ENCODE data around the gene FMN1. TPM values are rescaled to one million over a fixed set of nuclear protein-coding genes. Genes with fewer than 3 reads are reported as not detected.

FMN1 gene
- total RNA-seq, 2 experiments from 2014 or later, result not detected

- Mint-ChIP-seq H3K27me3 (peaks cover 10% of the 10 kb centered on the region), H3K4me1 (no peaks in the 10 kb centered on the region), H3K9me3 (ENCODE audit: low read depth) (no peaks in the 10 kb centered on the region), H3K27ac (no peak overlapping the region), H3K4me3 (no peak overlapping the region), H3K36me3 (no peaks in the 10 kb centered on the region)
- DNase-seq (no peak), ATAC-seq (no peak)
- CTCF ChIA-PET, result no interaction called here
Observed at GRCh38 chr15:32838820-32839219, 355.7 kb downstream of the FMN1 start.

GRCh38 chr15:32838338-32838737 is 356.2 kb downstream of the FMN1 start:
- Mint-ChIP-seq H3K27ac (no peak overlapping the region), H3K4me3 (no peak overlapping the region), H3K36me3 (no peaks in the 10 kb centered on the region), H3K27me3 (peaks cover 14% of the 10 kb centered on the region), H3K9me3 (ENCODE audit: low read depth) (no peaks in the 10 kb centered on the region), H3K4me1 (no peaks in the 10 kb centered on the region)
- CTCF ChIA-PET, result no interaction called here
- ATAC-seq (no peak), DNase-seq (no peak)

DNA sequence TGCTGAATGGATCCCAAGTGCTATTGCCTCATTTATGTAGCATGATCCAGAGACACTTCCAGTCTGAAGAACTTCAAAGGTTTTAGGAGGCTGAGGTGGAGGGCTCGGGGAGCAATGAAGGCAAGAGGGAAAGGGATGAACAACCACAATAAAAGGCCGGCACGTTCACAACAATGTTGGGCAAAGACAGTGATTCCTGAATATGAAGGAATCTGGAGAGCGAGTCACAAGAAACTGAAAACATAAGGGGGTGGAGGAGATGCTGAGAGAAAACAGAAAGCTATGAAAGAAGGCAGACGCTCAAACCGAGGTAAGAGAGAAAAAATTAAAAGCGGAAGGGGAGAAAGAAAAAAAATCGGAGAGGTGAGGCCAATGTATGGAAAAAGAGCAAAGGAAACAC is 356.6 kb downstream of the FMN1 start:
- ATAC-seq, result no peak
- CTCF ChIA-PET, result no interaction called here
- peaks cover 14% of the 10 kb centered on the region for H3K27me3 Mint-ChIP-seq
- H3K36me3 Mint-ChIP-seq, result no peaks in the 10 kb centered on the region
- DNase-seq, result no peak
- H3K27ac Mint-ChIP-seq, result no peak overlapping the region
- no peaks in the 10 kb centered on the region for H3K4me1 Mint-ChIP-seq
- no peaks in the 10 kb centered on the region for H3K9me3 Mint-ChIP-seq (ENCODE audit: low read depth)
- H3K4me3 Mint-ChIP-seq, result no peak overlapping the region

DNA sequence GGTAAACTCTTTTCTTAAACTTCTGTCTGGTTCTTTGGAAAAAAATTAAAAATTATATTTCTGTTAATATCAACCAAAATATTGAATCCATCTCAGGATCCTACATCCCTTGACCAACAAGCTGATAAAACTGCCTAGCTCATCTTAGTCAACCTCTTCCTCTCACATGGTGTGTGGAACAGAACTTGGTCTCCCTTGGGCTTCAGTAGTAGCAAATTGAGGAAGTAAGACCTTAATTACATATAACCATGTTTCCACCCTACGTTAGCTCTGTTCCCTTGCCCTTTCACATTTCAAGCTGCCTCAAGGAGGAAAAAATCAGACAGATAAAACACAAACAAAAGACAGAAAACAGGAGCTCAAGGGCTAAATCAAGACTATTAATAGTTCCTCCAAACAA is 360.4 kb downstream of the FMN1 start:
- Mint-ChIP-seq H3K27me3 (peaks cover 20% of the 10 kb centered on the region), H3K27ac (no peak overlapping the region), H3K36me3 (no peaks in the 10 kb centered on the region), H3K4me1 (no peaks in the 10 kb centered on the region), H3K4me3 (no peak overlapping the region), H3K9me3 (ENCODE audit: low read depth) (no peaks in the 10 kb centered on the region)
- ATAC-seq (no peak), DNase-seq (no peak)
- CTCF ChIA-PET, result no interaction called here

GRCh38 chr15:32833379-32833821 is 361.1 kb downstream of the FMN1 start:
- Mint-ChIP-seq H3K27ac (no peak overlapping the region), H3K4me1 (no peaks in the 10 kb centered on the region), H3K36me3 (no peaks in the 10 kb centered on the region), H3K4me3 (no peak overlapping the region), H3K9me3 (ENCODE audit: low read depth) (no peaks in the 10 kb centered on the region), H3K27me3 (peaks cover 20% of the 10 kb centered on the region)
- DNase-seq, result no peak
- ATAC-seq, result no peak
- CTCF ChIA-PET, result interaction anchor here (1.7 kb wide), 1 partner anchor 11 kb away, joined by 6 read pairs; no protein-coding TSS in a partner anchor

DNA sequence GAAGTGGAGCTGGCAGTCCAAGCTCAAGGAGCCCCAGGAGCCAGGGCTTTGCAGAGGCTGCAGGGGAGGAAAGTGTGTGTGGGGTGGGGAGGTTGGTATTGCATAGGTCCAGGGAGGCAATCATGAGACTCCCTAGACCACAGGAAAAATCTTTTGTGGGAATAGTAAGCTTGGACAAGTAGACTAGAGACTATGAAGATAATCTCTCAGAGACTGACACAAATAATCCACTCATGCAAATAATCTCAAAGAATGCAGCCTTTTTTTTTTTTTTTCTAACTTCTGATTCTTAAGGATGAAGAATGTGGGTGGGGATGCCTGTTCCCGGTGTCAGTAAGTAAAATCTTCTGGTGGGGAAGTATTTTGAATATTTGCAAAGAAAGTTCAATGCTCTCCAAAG is 363.0 kb downstream of the FMN1 start:
- Mint-ChIP-seq H3K9me3 (ENCODE audit: low read depth) (no peaks in the 10 kb centered on the region), H3K27me3 (peaks cover 20% of the 10 kb centered on the region), H3K4me3 (no peak overlapping the region), H3K36me3 (no peaks in the 10 kb centered on the region), H3K4me1 (no peaks in the 10 kb centered on the region), H3K27ac (no peak overlapping the region)
- ATAC-seq, result no peak
- CTCF ChIA-PET, result interaction anchor here (0.8 to 1.7 kb wide), 2 partner anchors 13 to 61 kb away, joined by 3 to 6 read pairs; no protein-coding TSS in a partner anchor
- DNase-seq, result no peak

GRCh38 chr15:32830241-32830640 is 364.3 kb downstream of the FMN1 start:
- H3K9me3 Mint-ChIP-seq (ENCODE audit: low read depth), result no peaks in the 10 kb centered on the region
- no peaks in the 10 kb centered on the region for H3K4me1 Mint-ChIP-seq
- ATAC-seq, result no peak
- DNase-seq, result no peak
- no peak overlapping the region for H3K4me3 Mint-ChIP-seq
- H3K36me3 Mint-ChIP-seq, result no peaks in the 10 kb centered on the region
- CTCF ChIA-PET, result no interaction called here
- H3K27ac Mint-ChIP-seq, result no peak overlapping the region
- peaks cover 20% of the 10 kb centered on the region for H3K27me3 Mint-ChIP-seq

GRCh38 chr15:32829436-32829835 is 365.1 kb downstream of the FMN1 start:
- ATAC-seq (no peak), DNase-seq (no peak)
- CTCF ChIA-PET, result no interaction called here
- H3K9me3 Mint-ChIP-seq (ENCODE audit: low read depth), result no peaks in the 10 kb centered on the region
- no peaks in the 10 kb centered on the region for H3K4me1 Mint-ChIP-seq
- H3K36me3 Mint-ChIP-seq, result no peaks in the 10 kb centered on the region
- no peak overlapping the region for H3K27ac Mint-ChIP-seq
- peaks cover 14% of the 10 kb centered on the region for H3K27me3 Mint-ChIP-seq
- no peak overlapping the region for H3K4me3 Mint-ChIP-seq

DNA sequence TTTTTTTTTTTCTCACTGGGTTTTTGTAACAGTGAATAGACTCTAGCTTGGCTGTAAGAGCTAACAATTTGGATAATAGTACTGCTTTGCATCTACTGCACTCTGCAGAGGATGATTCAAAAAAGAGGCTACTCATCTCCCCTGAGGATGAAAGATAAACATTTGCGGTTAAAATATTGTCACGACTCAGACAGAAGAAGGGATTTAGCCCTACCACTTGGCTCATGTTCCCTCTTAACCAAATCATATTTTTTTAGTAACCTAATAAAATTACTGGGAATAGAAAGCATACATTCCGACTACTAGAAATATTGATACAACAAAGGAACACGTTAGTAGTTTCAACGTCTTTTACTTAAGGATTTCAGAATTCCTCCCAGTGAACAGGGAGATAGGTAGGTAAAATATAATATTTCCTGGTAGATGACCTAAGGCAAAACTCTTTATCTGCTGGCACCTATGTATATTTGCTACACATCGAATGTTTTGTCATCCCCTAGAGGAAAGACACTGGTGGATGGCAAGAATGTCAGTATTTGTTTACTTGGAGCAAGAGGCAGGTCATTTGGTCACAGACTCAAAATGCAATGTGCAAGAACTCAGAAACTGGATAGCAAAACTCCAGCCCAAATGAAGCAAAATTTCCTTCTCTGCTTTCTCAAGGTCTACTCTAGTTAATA is 365.9 kb downstream of the FMN1 start:
- H3K27ac Mint-ChIP-seq, result no peak overlapping the region
- ATAC-seq (no peak), DNase-seq (no peak)
- H3K9me3 Mint-ChIP-seq (ENCODE audit: low read depth), result no peaks in the 10 kb centered on the region
- H3K27me3 Mint-ChIP-seq, result peaks cover 8% of the 10 kb centered on the region
- no peak overlapping the region for H3K4me3 Mint-ChIP-seq
- CTCF ChIA-PET, result no interaction called here
- H3K4me1 Mint-ChIP-seq, result no peaks in the 10 kb centered on the region
- H3K36me3 Mint-ChIP-seq, result no peaks in the 10 kb centered on the region

DNA sequence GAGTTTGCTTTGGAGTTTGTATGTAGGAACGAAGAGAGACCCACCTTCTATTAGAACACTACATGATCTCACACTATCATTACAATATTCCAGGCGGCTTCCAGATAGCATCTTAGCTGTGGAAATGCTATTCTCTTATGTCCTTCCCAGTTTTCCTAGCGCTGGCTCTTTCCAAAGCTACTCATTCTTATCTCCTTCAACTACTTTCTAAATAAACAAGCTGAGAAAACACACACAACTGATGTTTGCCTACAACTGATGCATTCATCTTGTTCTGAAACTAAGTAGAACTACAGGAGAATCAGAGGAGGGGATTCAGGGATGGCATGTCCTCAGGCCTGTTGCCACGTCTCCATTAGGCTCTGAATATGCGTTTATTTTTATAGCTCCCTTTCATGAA is 367.8 kb downstream of the FMN1 start:
- Mint-ChIP-seq H3K27ac (no peak overlapping the region), H3K36me3 (no peaks in the 10 kb centered on the region), H3K4me3 (no peak overlapping the region), H3K4me1 (no peaks in the 10 kb centered on the region), H3K9me3 (ENCODE audit: low read depth) (no peaks in the 10 kb centered on the region), H3K27me3 (peaks cover 7% of the 10 kb centered on the region)
- CTCF ChIA-PET, result no interaction called here
- DNase-seq (no peak), ATAC-seq (no peak)

- no peak overlapping the region for H3K4me3 Mint-ChIP-seq
- H3K36me3 Mint-ChIP-seq, result no peaks in the 10 kb centered on the region
- no peaks in the 10 kb centered on the region for H3K4me1 Mint-ChIP-seq
- CTCF ChIA-PET, result no interaction called here
- no peak for DNase-seq
- H3K9me3 Mint-ChIP-seq (ENCODE audit: low read depth), result no peaks in the 10 kb centered on the region
- H3K27me3 Mint-ChIP-seq, result peaks cover 7% of the 10 kb centered on the region
- ATAC-seq, result no peak
- H3K27ac Mint-ChIP-seq, result no peak overlapping the region
Observed at GRCh38 chr15:32825219-32825618, 369.3 kb downstream of the FMN1 start.

DNA sequence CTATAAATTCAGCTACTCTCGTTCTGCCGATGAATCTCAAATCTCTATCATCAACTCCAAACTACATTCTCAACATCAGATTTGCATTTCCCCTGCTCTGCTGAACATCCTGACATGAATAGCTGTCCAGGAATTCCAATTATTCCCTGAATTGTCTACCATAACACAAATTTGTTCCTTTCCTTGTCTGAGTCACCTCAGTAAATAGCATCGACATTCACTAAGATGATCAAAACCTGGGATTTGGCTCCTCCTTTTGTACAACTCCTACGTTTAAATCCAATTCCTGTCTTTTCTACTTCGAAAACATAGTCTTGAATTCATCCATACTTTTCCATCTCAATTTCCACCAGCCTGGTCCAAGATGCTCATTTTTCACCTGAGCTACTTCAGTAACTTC is 369.7 kb downstream of the FMN1 start:
- CTCF ChIA-PET, result no interaction called here
- Mint-ChIP-seq H3K4me3 (no peak overlapping the region), H3K27me3 (peaks cover 10% of the 10 kb centered on the region), H3K36me3 (no peaks in the 10 kb centered on the region), H3K9me3 (ENCODE audit: low read depth) (no peaks in the 10 kb centered on the region), H3K4me1 (no peaks in the 10 kb centered on the region), H3K27ac (no peak overlapping the region)
- no peak for ATAC-seq
- DNase-seq, result no peak

GRCh38 chr15:32823750-32824149 is 370.8 kb downstream of the FMN1 start:
- H3K27me3 Mint-ChIP-seq, result peaks cover 10% of the 10 kb centered on the region
- H3K4me1 Mint-ChIP-seq, result no peaks in the 10 kb centered on the region
- H3K27ac Mint-ChIP-seq, result no peak overlapping the region
- CTCF ChIA-PET, result no interaction called here
- ATAC-seq, result no peak
- DNase-seq, result no peak
- no peaks in the 10 kb centered on the region for H3K9me3 Mint-ChIP-seq (ENCODE audit: low read depth)
- no peaks in the 10 kb centered on the region for H3K36me3 Mint-ChIP-seq
- H3K4me3 Mint-ChIP-seq, result no peak overlapping the region

- H3K4me3 Mint-ChIP-seq, result no peak overlapping the region
- no peaks in the 10 kb centered on the region for H3K9me3 Mint-ChIP-seq (ENCODE audit: low read depth)
- H3K4me1 Mint-ChIP-seq, result no peaks in the 10 kb centered on the region
- H3K36me3 Mint-ChIP-seq, result no peaks in the 10 kb centered on the region
- no peak overlapping the region for H3K27ac Mint-ChIP-seq
- DNase-seq (no peak), ATAC-seq (no peak)
- CTCF ChIA-PET, result no interaction called here
- H3K27me3 Mint-ChIP-seq, result peaks cover 10% of the 10 kb centered on the region
Observed at GRCh38 chr15:32822739-32823138, 371.8 kb downstream of the FMN1 start.

- Mint-ChIP-seq H3K9me3 (ENCODE audit: low read depth) (no peaks in the 10 kb centered on the region), H3K27me3 (peaks cover 18% of the 10 kb centered on the region), H3K4me1 (no peaks in the 10 kb centered on the region), H3K36me3 (no peaks in the 10 kb centered on the region), H3K4me3 (no peak overlapping the region), H3K27ac (no peak overlapping the region)
- CTCF ChIA-PET, result no interaction called here
- ATAC-seq (no peak), DNase-seq (no peak)
Observed at GRCh38 chr15:32819448-32819847, 375.1 kb downstream of the FMN1 start.

All from activated CD8-positive, alpha-beta memory T cell treated with anti-CD3 and anti-CD28 coated beads, Interleukin-2, amount 10 ng/mL, durations not matched to agents 7 days and 5 days (primary cell).